Islet of Langerhans (tissue), 1 donor: ENCODE measurements around the gene NDUFS2.
"Not testable (repeated sequence)": the region's sequence is repeated elsewhere in the genome, so short reads cannot be mapped to it uniquely, and the experiment has no call there.

ENCODE experiments used
- FAIRE-seq: peaks from one replicate; lab custom pipeline; 2011; peaks lifted over from hg19 to GRCh38; lab: Jason Lieb, UNC

Gene NDUFS2

DNA sequence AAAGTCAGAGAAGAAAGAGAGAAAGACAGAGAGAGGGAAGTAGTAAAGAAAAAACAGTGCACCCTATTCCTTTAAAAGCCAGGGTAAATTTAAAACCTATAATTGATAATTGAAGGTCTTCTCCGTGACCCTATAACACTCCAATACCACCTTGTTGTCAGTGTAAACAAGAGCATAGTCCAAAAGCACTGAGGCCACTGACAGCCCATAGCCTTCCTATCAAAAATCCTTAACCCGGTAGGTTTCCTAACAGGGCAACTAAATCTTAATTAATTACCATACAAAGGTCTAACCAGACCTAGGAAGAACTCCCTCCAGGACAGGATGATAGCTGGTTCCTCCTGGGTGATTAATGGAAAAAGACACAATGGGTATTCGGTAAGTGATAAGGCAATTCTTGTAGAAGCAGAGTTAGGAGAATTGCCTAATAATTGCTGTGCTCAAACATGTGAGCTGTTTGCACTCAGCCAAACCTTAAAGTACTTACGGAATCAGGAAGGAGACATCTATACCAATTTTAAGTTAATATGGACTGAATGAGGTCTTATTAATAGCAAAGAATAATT is 53.9 kb downstream of the NDUFS2 start:
- not testable (repeated sequence) for FAIRE-seq

DNA sequence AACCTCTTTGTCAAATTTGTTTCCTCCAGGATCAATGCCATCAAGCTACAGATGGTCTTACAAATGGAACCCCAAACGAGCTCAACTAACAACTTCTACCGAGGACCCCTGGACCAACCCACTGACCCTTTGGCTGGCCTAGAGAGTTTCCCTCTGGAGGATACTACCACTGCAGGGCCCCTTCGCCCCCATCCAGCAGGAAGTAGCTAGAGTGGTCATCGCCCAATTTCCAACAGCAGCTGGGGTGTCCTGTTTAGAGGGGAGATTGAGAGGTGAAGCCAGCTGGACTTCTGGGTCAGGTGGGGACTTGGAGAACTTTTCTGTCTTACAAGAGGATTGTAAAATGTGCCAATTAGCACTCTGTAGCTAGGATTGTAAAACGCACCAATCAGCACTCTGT is 54.9 kb downstream of the NDUFS2 start:
- not testable (repeated sequence) for FAIRE-seq

DNA sequence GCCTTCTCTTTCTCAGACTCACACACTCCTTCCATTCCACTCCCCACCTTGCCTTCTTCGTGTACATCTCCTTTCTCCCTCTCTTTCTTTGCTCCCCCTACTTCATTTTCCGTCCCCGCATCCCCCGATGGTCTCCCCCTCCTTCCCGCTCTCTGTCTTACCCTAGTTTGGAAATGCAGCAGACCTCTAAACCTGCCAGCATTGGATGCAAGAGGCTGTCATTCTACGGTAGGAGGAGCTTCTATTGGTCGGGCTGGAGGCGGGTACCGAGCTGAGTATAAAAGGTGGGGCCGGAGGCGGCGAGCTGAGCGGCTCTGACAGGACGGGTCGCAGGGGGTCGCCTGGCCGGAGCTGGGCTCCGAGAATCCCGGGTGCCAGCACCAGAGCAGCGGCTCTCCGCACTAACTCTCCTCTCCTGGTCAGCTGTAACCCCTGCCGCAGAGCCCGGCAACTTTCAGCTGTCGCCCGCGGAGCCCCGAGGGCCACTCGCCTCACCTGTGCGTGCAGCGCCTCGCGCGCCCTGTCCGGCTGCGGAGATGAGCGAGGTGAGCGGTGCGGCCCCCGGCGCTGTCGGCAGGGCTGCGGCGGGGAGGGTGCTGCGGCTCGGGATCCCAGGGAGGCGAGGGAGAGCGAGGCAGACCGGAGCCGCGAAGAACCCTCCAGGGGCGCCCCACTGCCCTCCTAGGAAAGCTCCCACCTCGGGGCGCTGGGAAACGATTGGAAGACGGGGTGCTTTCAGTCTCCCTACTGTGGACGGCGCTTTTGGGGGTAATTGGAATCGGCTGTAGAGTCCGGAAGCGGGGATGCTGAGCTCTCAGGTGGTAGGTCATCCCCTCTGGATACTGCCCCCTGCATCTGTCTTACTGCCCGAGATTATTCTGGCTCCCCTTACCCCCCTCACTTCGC is 56.5 kb downstream of the NDUFS2 start, which contains the start of gene PCP4L1:
Gene PCP4L1 (plus strand): TSS at position 307 of the 906 bp plus-strand sequence. CDS start 230 bp downstream, at position 537.
- FAIRE-seq, result no peak

DNA sequence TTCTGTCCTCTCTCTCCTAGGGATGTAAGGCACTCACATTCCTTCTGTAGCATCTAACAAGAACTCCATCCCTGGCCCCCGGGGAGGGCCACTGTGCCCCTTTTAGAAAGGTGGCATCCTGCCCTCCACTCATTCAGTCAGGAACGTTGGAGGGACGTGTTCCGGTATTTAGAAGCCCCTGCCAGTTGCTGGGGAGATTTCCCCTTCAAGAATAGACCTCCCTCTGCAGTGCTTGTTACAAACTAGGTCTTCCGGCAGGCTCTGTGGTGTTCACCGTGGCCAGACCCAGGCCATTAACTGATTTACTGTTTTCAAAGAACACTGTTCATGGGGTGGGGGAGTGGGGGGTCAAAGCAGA is 57.2 kb downstream of the NDUFS2 start:
- FAIRE-seq, result no peak

DNA sequence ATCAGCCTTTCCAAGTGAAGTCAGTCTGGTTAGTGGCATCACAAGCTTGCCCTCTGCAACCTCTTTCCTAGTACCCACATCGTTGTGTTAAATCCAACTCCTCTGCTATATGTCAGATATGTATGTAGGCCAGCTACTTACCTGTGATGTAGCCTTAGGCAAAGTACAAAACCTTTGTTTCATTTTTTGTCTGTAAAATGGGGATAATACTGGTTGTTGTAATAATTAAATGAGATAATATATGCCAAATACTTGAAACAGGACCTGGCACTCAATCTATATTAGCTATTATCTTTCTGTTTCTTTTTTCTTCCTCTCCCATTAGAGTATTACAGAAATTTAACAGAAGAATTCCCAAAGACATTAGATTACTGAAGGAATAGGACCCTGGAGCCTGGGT is 57.6 kb downstream of the NDUFS2 start:
- FAIRE-seq, result no peak

DNA sequence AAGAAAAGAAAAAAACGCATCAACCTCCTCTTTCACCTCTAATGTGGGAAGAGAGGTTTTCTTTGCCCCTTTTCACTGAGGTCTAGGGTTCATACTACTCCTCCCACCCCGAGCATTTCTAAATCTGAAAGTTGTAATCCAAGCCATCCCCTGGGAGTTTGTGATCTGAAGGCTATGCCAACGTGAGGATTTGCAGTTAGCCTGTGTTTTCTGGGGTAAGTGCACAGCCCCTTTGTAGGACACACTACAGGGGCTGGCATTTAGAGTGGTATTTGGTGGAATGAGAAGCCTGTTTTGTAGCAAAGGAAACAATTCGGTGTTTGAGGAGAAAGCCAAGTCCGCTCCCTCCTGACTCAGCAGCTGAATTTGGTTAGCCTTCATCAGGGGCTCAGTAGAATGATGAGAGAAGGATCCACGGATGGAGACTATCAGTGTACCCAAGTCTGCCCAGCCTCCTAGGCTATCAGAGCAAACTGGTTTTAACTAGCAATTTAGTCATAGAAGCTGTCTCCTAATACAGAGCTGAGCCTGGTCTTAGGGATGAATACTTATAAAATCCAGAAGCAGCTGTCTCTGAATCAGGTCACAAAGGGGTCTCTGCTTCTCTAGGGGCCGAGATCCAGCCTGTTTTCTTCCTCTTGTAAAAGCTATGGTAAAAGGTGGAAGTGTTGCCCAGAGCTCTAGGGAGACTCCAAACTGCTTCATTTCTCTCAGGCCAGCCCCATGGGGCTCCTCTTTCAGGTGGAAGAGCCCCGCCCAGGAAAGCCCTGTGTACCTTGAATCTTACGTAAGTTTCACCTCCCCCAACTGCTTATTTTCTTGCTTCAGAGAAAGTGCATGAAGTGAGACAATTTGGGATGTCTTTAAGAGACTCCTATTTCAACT is 58.5 kb downstream of the NDUFS2 start:
- FAIRE-seq, result no peak

DNA sequence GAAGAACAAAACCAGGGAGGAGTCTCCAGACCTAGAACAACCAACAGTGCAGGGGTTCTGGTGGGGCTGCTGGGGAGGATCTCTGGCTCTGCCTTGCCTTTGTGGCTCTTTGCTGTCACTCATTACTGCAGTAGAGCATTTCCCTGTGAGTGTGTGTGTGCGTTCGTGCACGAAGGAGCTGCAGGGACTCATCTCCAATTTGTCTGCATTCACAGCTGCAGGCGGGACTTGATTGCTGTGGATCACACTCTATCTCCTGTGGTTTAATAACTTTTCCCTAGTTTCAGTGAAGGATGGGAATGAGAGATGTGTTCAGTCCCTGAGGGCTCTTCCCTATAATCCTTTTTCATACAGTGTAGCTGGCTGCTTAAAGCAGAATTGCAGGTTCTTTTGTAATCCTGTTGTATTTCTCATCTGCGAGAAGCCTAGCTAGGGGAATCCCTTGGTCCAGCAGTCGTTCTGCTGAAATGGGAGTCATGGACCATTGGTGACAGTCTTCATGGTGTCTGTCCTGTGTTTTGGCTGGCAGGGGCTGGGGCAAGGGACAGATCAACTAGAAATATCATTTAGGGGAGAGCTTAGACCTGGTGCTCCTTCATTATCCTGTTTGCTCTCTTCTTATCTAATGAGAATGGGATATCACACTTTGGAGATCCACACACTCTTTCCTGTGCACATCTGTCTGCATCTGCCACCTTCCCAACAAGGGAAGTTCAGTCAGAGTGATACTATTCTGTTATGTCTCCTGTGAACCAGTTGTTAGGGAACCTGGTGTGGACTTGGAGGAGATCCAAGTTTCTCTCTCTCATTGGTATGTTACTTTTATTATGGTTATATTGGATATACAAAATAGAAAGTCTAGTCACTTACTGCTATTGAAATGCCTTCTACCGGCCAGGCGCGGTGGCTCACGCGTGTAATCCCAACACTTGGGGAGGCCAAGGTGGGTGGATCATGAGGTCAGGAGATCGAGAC is 59.4 kb downstream of the NDUFS2 start:
- no peak for FAIRE-seq
